ENCODE results near the gene STRADB. TPM values are rescaled to one million over a fixed set of nuclear protein-coding genes. Genes with fewer than 3 reads are reported as not detected.
A peak's percentile ranks its signal among the peaks of the same experiment; 100 is the strongest.

The STRADB gene, protein sequence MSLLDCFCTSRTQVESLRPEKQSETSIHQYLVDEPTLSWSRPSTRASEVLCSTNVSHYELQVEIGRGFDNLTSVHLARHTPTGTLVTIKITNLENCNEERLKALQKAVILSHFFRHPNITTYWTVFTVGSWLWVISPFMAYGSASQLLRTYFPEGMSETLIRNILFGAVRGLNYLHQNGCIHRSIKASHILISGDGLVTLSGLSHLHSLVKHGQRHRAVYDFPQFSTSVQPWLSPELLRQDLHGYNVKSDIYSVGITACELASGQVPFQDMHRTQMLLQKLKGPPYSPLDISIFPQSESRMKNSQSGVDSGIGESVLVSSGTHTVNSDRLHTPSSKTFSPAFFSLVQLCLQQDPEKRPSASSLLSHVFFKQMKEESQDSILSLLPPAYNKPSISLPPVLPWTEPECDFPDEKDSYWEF
- total RNA-seq (10 to 100 TPM; 43.1 to 77.6 (median 58.6) TPM), polyA plus RNA-seq (10 to 100 TPM; 20.3 to 53.0 TPM)
- long read RNA-seq, donor 1, transcript STRADB-201 (12 exons, 2,293 nt) = major isoform, 92 of 120 reads
- long read RNA-seq, donor 1, partial matches to known transcripts = 6 of 120 reads
- long read RNA-seq, donor 1, other reads (novel, unspliced or antisense) = 22 of 120 reads
- long read RNA-seq, donor 2, transcript STRADB-201 (12 exons, 2,293 nt) = major isoform, 96 of 145 reads
- long read RNA-seq, donor 2, partial matches to known transcripts = 7 of 145 reads
- long read RNA-seq, donor 2, other reads (novel, unspliced or antisense) = 41 of 145 reads
- long read RNA-seq, donor 3, transcript STRADB-201 (12 exons, 2,293 nt) = major isoform, 252 of 342 reads
- long read RNA-seq, donor 3, partial matches to known transcripts = 9 of 342 reads
- long read RNA-seq, donor 3, other reads (novel, unspliced or antisense) = 80 of 342 reads

GRCh38 chr2:201451292-201452057 lies at the start of gene STRADB, which contains the start of gene TRAK2:
STRADB (plus strand) TSS chr2:201451740; CDS start chr2:201454841, 3,101 bp downstream.
TRAK2 (minus strand) TSS chr2:201451458; CDS start chr2:201420507, 30,951 bp downstream.
- no peaks in the 10 kb centered on the region for H3K9me3 ChIP-seq
- peaks cover under 1 to 61% (median 50%) of the 10 kb centered on the region in 9 donors for H3K4me1 ChIP-seq
- WGBS, 2 donors = 0 to 1% methylated on average over 70 to 77 of the region's 78 CpGs
- peak within 1 kb of the TSS; percentile 73 to 90 (median 84) for H3K4me3 ChIP-seq
- peak within 1 kb of the TSS; percentile 90 to 95 (median 94) for H3K27ac ChIP-seq
- TF ChIP-seq CTCF (IDR thresholded peaks at IDR 0.05) = peak in 6 of 9 donors; percentile 9 to 61 (median 43)
- no peaks in the 10 kb centered on the region for H3K27me3 ChIP-seq
- intact Hi-C loops (cut with DNase I) = loop anchor here in 8 of 10 donors (1.0 to 10.0 kb wide), 8 partner anchors 19 to 217 kb away; no protein-coding TSS in a partner anchor
- ATAC-seq = peak; percentile 98 to 99 (median 98)
- H3K36me3 ChIP-seq = peaks cover 0 to 37% (median 0%) of the 10 kb centered on the region in 9 donors
- peak; percentile 95 to 97 for DNase-seq

DNA sequence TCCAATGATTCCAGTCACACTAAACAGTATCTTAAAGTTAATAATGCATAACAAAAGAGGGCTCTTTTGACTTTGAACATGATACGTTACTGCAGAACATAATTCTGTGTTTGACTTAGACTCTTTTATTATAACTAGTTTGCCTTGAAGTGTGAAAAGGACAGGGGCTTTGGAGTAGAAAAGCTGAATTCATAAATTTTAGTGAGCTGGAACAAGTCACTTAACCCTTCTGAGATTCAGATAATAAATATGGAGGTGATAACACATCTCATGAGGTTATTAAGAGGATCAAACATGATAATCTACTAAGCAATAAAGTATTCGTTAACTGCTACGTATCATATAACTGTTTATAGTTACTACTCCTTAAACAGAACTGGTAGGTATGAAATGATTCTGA lies 49.7 kb upstream of the STRADB start:
- no peaks in the 10 kb centered on the region for H3K9me3 ChIP-seq
- ATAC-seq (no peak), DNase-seq (no peak)
- no peaks in the 10 kb centered on the region for H3K27me3 ChIP-seq
- H3K4me3 ChIP-seq = no peak overlapping the region
- H3K4me1 ChIP-seq = peaks cover 0 to 66% (median 48%) of the 10 kb centered on the region in 9 donors
- peaks cover 0 to 49% (median 19%) of the 10 kb centered on the region in 9 donors for H3K36me3 ChIP-seq
- TF ChIP-seq CTCF (IDR thresholded peaks at IDR 0.05) = no peak
- peak overlapping the region in 6 of 10 donors; percentile 28 to 87 (median 63) for H3K27ac ChIP-seq
- 54 to 68% methylated on average over 3 of the region's 3 CpGs for WGBS, 2 donors
- intact Hi-C loops (cut with DNase I) = loop anchor here in 1 of 10 donors (10.0 kb wide), 1 partner anchor 243 kb away; the partner anchor contains the start of gene TMEM237

- 50 to 58% methylated on average over 6 of the region's 6 CpGs for WGBS, 2 donors
- peaks cover 0 to 38% (median 8%) of the 10 kb centered on the region in 9 donors for H3K36me3 ChIP-seq
- ATAC-seq (peak in 2 of 8 donors; percentile 46 to 53), DNase-seq (no peak)
- TF ChIP-seq CTCF (IDR thresholded peaks at IDR 0.05) = no peak
- no peaks in the 10 kb centered on the region for H3K27me3 ChIP-seq
- H3K27ac ChIP-seq = peak overlapping the region in 8 of 10 donors; percentile 17 to 87 (median 44)
- H3K9me3 ChIP-seq = no peaks in the 10 kb centered on the region
- intact Hi-C loops (cut with DNase I) = loop anchor here in 2 of 10 donors (1.0 to 10.0 kb wide), 2 partner anchors 48 to 242 kb away; partner anchors contain the start of genes STRADB (in 1 of the 2), TMEM237 (in 1 of the 2) and TRAK2 (in 1 of the 2)
- H3K4me3 ChIP-seq = peak overlapping the region in 1 of 10 donors; percentile 4
- peaks cover 0 to 77% (median 57%) of the 10 kb centered on the region in 9 donors for H3K4me1 ChIP-seq
Observed at GRCh38 chr2:201402651-201403562, 48.6 kb upstream of the STRADB start.
